CD4-positive, alpha-beta T cell treated with Interleukin-15 for 1 hour (primary cell): Measurements from ENCODE around the gene GRIN1.

Source experiments
- DNase-seq: peaks from one replicate; pipeline ENCODE4 v3.0.0-alpha.2; 2020

Gene GRIN1

GRCh38 chr9:137166380-137167229 lies 27.7 kb downstream of the GRIN1 start:
- no peak for DNase-seq

DNA sequence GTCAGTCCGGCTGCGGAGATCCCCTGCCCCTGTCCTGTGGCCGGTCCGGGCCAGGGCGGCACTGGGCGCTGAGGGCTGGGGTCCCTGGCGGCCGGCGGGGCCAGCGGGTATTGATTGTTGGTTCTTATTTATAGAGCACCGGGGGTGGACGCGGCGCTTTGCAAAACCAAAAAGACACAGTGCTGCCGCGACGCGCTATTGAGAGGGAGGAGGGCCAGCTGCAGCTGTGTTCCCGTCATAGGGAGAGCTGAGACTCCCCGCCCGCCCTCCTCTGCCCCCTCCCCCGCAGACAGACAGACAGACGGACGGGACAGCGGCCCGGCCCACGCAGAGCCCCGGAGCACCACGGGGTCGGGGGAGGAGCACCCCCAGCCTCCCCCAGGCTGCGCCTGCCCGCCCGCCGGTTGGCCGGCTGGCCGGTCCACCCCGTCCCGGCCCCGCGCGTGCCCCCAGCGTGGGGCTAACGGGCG lies 28.4 kb downstream of the GRIN1 start:
- no peak for DNase-seq

GRCh38 chr9:137167747-137168572 lies 29.0 kb downstream of the GRIN1 start:
- DNase-seq = no peak

GRCh38 chr9:137168573-137168903 lies 29.6 kb downstream of the GRIN1 start:
- no peak for DNase-seq

- no peak for DNase-seq
Measured at GRCh38 chr9:137168904-137169856, 30.2 kb downstream of the GRIN1 start.

- DNase-seq = no peak
Measured at GRCh38 chr9:137169896-137170358, 31.0 kb downstream of the GRIN1 start, which contains the start of gene LRRC26. Gene LRRC26 (minus strand): TSS chr9:137170051. CDS start chr9:137169943, 108 bp downstream.

- DNase-seq = no peak
Measured at GRCh38 chr9:137170486-137171148, 31.7 kb downstream of the GRIN1 start.

GRCh38 chr9:137171149-137171900 lies 32.4 kb downstream of the GRIN1 start:
- DNase-seq = no peak

DNA sequence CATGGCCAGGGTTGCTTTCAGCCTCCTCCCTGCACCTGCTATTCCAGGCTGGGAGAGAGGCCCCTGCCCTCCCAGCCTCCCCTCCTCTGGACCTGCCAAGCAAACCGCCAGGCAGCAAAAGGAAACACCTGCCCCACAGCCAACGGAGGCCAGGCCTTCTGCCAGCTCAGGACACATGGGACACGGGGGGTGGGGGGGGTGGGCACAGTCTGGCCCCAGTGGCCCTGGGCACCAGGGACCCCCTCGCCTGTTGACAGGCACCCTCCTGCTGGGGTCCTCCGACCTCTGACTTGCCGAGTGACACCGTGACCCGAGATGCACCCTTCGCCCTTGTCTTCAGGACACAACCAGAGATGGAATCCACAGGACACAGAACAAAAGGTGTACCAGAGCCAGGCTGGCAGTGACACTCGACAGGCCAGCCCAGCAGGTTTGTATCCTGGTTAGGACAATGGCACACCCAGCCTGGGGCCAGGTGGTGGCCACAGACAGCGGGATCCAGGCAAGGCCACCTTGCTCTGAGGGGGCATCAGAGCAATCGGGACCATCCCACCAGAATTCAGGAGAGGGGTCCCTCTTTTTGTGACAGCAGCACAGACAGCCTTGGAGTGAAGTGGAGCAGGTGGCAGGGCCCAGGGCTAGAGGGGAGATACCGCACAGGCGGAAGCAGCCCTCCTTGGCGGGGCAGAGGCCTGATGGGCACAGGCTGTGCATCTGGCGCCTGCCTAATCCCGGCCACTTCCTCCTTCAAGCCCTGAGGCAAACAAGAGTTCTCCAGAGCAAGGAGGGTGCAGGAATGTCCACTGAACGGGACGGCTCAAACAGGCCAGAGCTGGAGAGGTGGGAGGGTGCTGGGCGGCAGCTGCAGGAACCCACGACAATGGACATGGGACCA lies 34.2 kb downstream of the GRIN1 start:
- no peak for DNase-seq

- DNase-seq = no peak
Measured at GRCh38 chr9:137173796-137174664, 35.1 kb downstream of the GRIN1 start.

- no peak for DNase-seq
Measured at GRCh38 chr9:137174722-137175293, 35.9 kb downstream of the GRIN1 start.

DNA sequence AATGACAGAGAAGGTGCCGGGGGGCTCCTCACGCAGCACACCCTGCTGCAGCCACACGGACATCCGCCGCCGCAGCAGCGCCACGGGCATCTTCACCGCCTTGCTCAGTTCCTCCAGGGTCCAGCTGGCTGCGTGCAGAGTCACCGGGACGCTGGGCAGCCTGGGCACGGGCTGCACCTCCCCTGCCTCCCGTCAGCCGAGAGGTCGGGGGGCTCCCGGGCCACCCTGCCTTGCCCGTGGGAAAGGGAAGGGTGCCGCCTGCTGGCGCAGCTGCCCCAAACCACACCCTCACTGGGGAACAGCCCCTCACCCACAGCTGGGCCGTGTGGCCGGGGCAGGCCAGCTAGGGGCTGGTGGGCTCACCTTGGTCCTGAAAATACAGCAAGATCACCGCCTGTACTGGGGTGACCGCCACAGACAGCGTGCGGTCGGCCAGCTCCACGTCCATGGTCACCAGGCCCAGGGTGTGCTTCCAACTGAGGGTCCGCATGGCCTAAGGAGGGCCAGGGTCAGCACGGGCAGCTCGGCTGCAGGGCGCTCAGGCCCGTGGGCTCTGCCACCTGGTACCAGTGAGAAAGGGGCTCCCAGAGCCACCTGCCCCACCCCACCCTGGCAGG lies 36.5 kb downstream of the GRIN1 start:
- no peak for DNase-seq

- DNase-seq = no peak
Measured at GRCh38 chr9:137176302-137177182, 37.6 kb downstream of the GRIN1 start.

DNA sequence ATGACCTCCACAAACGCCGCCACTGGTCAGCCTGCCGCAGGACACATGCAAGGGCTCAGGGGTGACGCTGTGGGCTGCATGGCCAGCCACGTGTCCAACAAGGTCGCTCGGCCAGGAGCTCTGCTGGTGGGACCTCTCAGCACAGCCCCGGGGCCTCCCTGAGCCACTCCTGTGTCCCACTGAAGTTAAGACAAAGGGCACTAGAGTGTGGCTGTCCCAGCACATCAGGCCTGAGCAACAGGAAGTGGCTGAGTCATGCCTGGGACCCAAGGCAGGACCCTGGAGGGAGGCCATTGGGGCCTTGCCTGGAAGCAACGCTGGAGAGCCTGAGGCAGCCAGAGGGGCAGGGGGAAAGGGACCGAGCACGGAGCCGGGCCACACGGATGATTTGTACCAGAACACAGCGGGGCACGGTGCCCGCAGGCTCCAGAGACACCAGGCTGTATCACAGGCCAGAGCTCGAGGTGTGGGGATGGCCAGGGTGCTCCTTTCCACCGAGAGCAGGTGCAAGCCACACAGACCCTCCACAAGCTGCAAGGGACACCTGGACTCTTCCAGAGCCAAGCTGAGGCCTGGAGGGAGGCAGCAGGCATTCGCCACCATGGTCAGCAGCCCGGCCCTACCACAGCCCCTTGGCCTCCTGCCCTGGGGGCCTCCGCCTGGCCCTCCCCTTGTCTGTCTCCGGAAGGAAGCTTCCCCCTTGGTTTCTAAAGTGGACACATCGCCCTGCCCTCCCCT lies 39.4 kb downstream of the GRIN1 start:
- no peak for DNase-seq

GRCh38 chr9:137178939-137179630 lies 40.1 kb downstream of the GRIN1 start:
- no peak for DNase-seq

DNA sequence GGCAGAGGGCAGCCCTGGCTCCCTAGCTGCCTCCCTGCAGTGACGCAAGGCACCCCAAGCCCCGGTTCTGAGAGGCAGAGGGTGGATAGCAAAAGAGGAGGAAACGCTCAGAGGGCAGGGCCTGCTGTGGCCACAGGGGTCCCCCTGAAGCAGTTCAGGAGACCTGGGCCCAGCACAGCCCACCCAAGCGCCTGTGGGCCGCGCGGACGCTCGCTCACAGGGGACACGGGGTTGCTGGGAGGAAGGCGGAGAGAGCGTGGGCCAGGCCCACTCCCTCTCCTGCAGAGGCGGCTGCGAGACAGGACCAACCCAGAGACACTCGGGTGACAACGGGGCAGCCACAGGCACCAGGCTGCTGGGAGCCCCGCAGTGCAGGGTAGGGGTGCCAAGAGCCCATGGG lies 40.8 kb downstream of the GRIN1 start:
- DNase-seq = no peak
